Muscle of leg (tissue), 11 donors: ENCODE measurements around the gene THOC6. TPM values are rescaled to one million over a fixed set of nuclear protein-coding genes. Genes with fewer than 3 reads are reported as not detected.
A peak's percentile ranks its signal among the peaks of the same experiment; 100 is the strongest.

Source experiments
- DNase-seq: peaks from one replicate; pipeline ENCODE4 v3.0.0; 2013
- H3K27ac ChIP-seq: one replicate; pipeline ENCODE4 v1.5.1; 2013; ENCODE audit warnings: mild to moderate bottlenecking, low read length, control low read depth
- H3K27me3 ChIP-seq: one replicate; pipeline ENCODE4 v1.6.1; 2013; ENCODE audit warnings: low read length; ENCODE audit not compliant: control insufficient read depth, insufficient read depth
- H3K36me3 ChIP-seq: one replicate; pipeline ENCODE4 v1.6.1; 2013; ENCODE audit warnings: low read length; ENCODE audit not compliant: control insufficient read depth, insufficient read depth
- H3K4me1 ChIP-seq: one replicate; pipeline ENCODE4 v1.6.1; 2013; ENCODE audit warnings: low read length; ENCODE audit not compliant: control insufficient read depth, insufficient read depth
- H3K4me3 ChIP-seq: one replicate; pipeline ENCODE4 v1.5.1; 2013; ENCODE audit warnings: low read length, control low read depth
- H3K9me3 ChIP-seq: replicated peaks from 2 replicates; pipeline ENCODE4 v1.6.1; 2013; ENCODE audit warnings: low read depth, low read length; ENCODE audit not compliant: control insufficient read depth
- WGBS: methylation state at CpG from one replicate; pipeline ENCODE4 v1.1.5; 2013; ENCODE audit warnings: missing lambda C conversion rate; ENCODE audit not compliant: insufficient coverage; 5-methylcytosine and 5-hydroxymethylcytosine counted together
- polyA plus RNA-seq, 8 donors: library from polyadenylated mRNA; unstranded; fragments of 120-200 nt; gene quantifications; one replicate each; pipeline versions ENCODE4 v1.2.1 to v1.2.3, GENCODE V29; 2013; ENCODE audit warnings: inconsistent platforms in 1 of 8, low replicate concordance in 1 of 8; ENCODE audit not compliant: insufficient read length in 8 of 8, insufficient read depth in 1 of 8
- total RNA-seq: library from RNA; stranded (reverse); fragments of 120-200 nt; gene quantifications from one replicate; pipeline ENCODE4 v1.2.4, GENCODE V29; 2013

THOC6 gene
- total and polyA plus RNA-seq, 9 donors: 15.0 to 25.5 (median 21.7) TPM

GRCh38 chr16:3013998-3014690, 9.7 kb upstream of the THOC6 start:
- Histone ChIP-seq H3K4me3 (no peak overlapping the region), H3K9me3 (no peaks in the 10 kb centered on the region), H3K4me1 (peaks cover 26% of the 10 kb centered on the region), H3K27ac (no peak overlapping the region), H3K27me3 (peaks cover 96% of the 10 kb centered on the region), H3K36me3 (no peaks in the 10 kb centered on the region)
- no peak for DNase-seq
- WGBS: 41% methylated on average over 10 of the region's 12 CpGs

- H3K27me3 ChIP-seq: peaks cover 94% of the 10 kb centered on the region
- 33% methylated on average over 1 of the region's 6 CpGs for WGBS
- peaks cover 28% of the 10 kb centered on the region for H3K4me1 ChIP-seq
Observed at GRCh38 chr16:3014971-3015370, 8.9 kb upstream of the THOC6 start.

GRCh38 chr16:3015865-3016521, 7.8 kb upstream of the THOC6 start:
- 83% methylated on average over 9 of the region's 13 CpGs for WGBS
- H3K9me3 ChIP-seq: no peaks in the 10 kb centered on the region
- H3K27ac ChIP-seq: no peak overlapping the region
- no peaks in the 10 kb centered on the region for H3K36me3 ChIP-seq
- peaks cover 84% of the 10 kb centered on the region for H3K27me3 ChIP-seq
- peaks cover 32% of the 10 kb centered on the region for H3K4me1 ChIP-seq
- no peak overlapping the region for H3K4me3 ChIP-seq
- DNase-seq: no peak

More at GRCh38 chr16:3014971-3015370, 8.9 kb upstream of the THOC6 start:
- no peak for DNase-seq
- Histone ChIP-seq H3K27ac (no peak overlapping the region), H3K9me3 (no peaks in the 10 kb centered on the region), H3K4me3 (no peak overlapping the region), H3K36me3 (no peaks in the 10 kb centered on the region)

GRCh38 chr16:3017344-3017743, 6.5 kb upstream of the THOC6 start:
- no peak overlapping the region for H3K4me3 ChIP-seq
- 20% methylated on average over 17 of the region's 20 CpGs for WGBS
- peaks cover 37% of the 10 kb centered on the region for H3K4me1 ChIP-seq
- no peak for DNase-seq
- no peak overlapping the region for H3K27ac ChIP-seq
- H3K36me3 ChIP-seq: peaks cover 3% of the 10 kb centered on the region
- no peaks in the 10 kb centered on the region for H3K9me3 ChIP-seq
- H3K27me3 ChIP-seq: peaks cover 71% of the 10 kb centered on the region

- H3K4me1 ChIP-seq: peaks cover 41% of the 10 kb centered on the region
- H3K27ac ChIP-seq: no peak within 1 kb of the TSS
- no peaks in the 10 kb centered on the region for H3K9me3 ChIP-seq
- 3% methylated on average over 34 of the region's 52 CpGs for WGBS
- DNase-seq: no peak
- peaks cover 3% of the 10 kb centered on the region for H3K36me3 ChIP-seq
- no peak within 1 kb of the TSS for H3K4me3 ChIP-seq
- H3K27me3 ChIP-seq: peaks cover 65% of the 10 kb centered on the region
Observed at GRCh38 chr16:3017794-3018506, 5.9 kb upstream of the THOC6 start, which contains the start of gene CLDN6. CLDN6 (minus strand) TSS chr16:3018183; CDS start chr16:3016021, 2,162 bp downstream.

GRCh38 chr16:3019594-3020246, 4.1 kb upstream of the THOC6 start:
- no peak for DNase-seq
- H3K27ac ChIP-seq: peak overlapping the region; percentile 29
- H3K36me3 ChIP-seq: peaks cover 3% of the 10 kb centered on the region
- H3K27me3 ChIP-seq: peaks cover 47% of the 10 kb centered on the region
- peak overlapping the region; percentile 65 for H3K4me3 ChIP-seq
- peaks cover 52% of the 10 kb centered on the region for H3K4me1 ChIP-seq
- H3K9me3 ChIP-seq: no peaks in the 10 kb centered on the region
- 26% methylated on average over 35 of the region's 40 CpGs for WGBS

- Histone ChIP-seq H3K4me1 (peaks cover 52% of the 10 kb centered on the region), H3K9me3 (no peaks in the 10 kb centered on the region), H3K4me3 (peak within 1 kb of the TSS; percentile 65), H3K27me3 (peaks cover 42% of the 10 kb centered on the region), H3K27ac (peak within 1 kb of the TSS; percentile 98), H3K36me3 (peaks cover 4% of the 10 kb centered on the region)
- DNase-seq: peak; percentile 88
- WGBS: under 1% methylated on average over 45 of the region's 49 CpGs
Observed at GRCh38 chr16:3020247-3020603, 3.6 kb upstream of the THOC6 start, which contains the start of gene TNFRSF12A. TNFRSF12A (plus strand) TSS chr16:3020368; CDS start chr16:3020398, 30 bp downstream.

GRCh38 chr16:3020604-3021448, 3.0 kb upstream of the THOC6 start:
- Histone ChIP-seq H3K4me3 (peak overlapping the region; percentile 65), H3K27ac (peak overlapping the region; percentile 98), H3K9me3 (no peaks in the 10 kb centered on the region), H3K36me3 (peaks cover 10% of the 10 kb centered on the region), H3K27me3 (peaks cover 36% of the 10 kb centered on the region), H3K4me1 (peaks cover 52% of the 10 kb centered on the region)
- DNase-seq: peak; percentile 76
- WGBS: under 1% methylated on average over 40 of the region's 57 CpGs

GRCh38 chr16:3021449-3022207, 2.2 kb upstream of the THOC6 start:
- Histone ChIP-seq H3K27me3 (peaks cover 30% of the 10 kb centered on the region), H3K9me3 (no peaks in the 10 kb centered on the region), H3K36me3 (peaks cover 18% of the 10 kb centered on the region), H3K4me1 (peaks cover 52% of the 10 kb centered on the region), H3K4me3 (peak overlapping the region; percentile 65), H3K27ac (peak overlapping the region; percentile 98)
- DNase-seq: peak; percentile 88
- 3% methylated on average over 16 of the region's 25 CpGs for WGBS
